Ishikawa (cell line): ENCODE data around the gene DDX47.

Experiments
- EP300 ChIP-seq: IDR thresholded peaks from 2 replicates; pipeline ENCODE4 v1.6.1; 2012; ENCODE audit warnings: borderline replicate concordance
- FOXM1 ChIP-seq: IDR thresholded peaks from 2 replicates; pipeline ENCODE4 v1.6.1; 2012; ENCODE audit warnings: low read depth, borderline replicate concordance
- NFIC ChIP-seq: IDR thresholded peaks from 2 replicates; pipeline ENCODE4 v1.6.1; 2012
- TAF1 ChIP-seq: IDR thresholded peaks from 2 replicates; pipeline ENCODE4 v1.6.1; 2012; ENCODE audit warnings: low read depth, mild to moderate bottlenecking
- YY1 ChIP-seq: IDR thresholded peaks from 2 replicates; pipeline ENCODE4 v1.6.1; 2012; ENCODE audit warnings: low read depth
- TF ChIP-seq, protein P1 (sequence below): IDR thresholded peaks from 2 replicates; pipeline ENCODE4 v1.6.1; 2012; ENCODE audit warnings: low read depth, mild to moderate bottlenecking
- TF ChIP-seq, protein P2 (sequence below): IDR thresholded peaks from 2 replicates; pipeline ENCODE4 v1.6.1; 2012
- TF ChIP-seq, protein P3 (sequence below): IDR thresholded peaks from 2 replicates; pipeline ENCODE4 v1.6.1; 2012

DNA sequence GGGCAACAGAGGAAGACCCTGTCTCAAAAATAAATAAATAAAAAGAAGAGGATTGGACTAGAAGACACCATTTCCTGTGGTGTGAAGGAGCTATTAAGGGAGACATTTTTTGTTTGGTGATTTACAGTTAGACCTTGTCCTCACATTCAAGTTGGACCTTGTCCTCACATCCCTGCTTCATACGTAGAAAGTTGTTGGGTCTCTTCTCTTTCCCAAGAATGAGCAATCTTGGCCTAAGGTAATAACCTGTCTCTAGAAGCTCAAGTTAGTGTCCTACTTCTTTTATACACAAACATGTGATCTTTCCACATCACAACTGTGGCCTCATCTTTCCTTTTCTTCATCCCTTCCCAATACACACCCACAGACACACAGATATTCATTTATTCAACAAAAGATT, 14.7 kb upstream of the DDX47 start:
- TF ChIP-seq YY1 (no peak), FOXM1 (no peak), NFIC (no peak), EP300 (no peak), TAF1 (no peak)
- TF ChIP-seq, protein P1, sequence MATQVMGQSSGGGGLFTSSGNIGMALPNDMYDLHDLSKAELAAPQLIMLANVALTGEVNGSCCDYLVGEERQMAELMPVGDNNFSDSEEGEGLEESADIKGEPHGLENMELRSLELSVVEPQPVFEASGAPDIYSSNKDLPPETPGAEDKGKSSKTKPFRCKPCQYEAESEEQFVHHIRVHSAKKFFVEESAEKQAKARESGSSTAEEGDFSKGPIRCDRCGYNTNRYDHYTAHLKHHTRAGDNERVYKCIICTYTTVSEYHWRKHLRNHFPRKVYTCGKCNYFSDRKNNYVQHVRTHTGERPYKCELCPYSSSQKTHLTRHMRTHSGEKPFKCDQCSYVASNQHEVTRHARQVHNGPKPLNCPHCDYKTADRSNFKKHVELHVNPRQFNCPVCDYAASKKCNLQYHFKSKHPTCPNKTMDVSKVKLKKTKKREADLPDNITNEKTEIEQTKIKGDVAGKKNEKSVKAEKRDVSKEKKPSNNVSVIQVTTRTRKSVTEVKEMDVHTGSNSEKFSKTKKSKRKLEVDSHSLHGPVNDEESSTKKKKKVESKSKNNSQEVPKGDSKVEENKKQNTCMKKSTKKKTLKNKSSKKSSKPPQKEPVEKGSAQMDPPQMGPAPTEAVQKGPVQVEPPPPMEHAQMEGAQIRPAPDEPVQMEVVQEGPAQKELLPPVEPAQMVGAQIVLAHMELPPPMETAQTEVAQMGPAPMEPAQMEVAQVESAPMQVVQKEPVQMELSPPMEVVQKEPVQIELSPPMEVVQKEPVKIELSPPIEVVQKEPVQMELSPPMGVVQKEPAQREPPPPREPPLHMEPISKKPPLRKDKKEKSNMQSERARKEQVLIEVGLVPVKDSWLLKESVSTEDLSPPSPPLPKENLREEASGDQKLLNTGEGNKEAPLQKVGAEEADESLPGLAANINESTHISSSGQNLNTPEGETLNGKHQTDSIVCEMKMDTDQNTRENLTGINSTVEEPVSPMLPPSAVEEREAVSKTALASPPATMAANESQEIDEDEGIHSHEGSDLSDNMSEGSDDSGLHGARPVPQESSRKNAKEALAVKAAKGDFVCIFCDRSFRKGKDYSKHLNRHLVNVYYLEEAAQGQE, result no peak
- TF ChIP-seq, protein P2, sequence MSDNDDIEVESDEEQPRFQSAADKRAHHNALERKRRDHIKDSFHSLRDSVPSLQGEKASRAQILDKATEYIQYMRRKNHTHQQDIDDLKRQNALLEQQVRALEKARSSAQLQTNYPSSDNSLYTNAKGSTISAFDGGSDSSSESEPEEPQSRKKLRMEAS, result no peak
- TF ChIP-seq, protein P3, sequence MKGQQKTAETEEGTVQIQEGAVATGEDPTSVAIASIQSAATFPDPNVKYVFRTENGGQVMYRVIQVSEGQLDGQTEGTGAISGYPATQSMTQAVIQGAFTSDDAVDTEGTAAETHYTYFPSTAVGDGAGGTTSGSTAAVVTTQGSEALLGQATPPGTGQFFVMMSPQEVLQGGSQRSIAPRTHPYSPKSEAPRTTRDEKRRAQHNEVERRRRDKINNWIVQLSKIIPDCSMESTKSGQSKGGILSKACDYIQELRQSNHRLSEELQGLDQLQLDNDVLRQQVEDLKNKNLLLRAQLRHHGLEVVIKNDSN, result no peak
